NCI-H2107 treated with DMSO at 0.1 percent for 48 hours (cell line): ENCODE data around the gene APOB.

Source experiments
- DNase-seq: peaks from one replicate; lab custom pipeline; 2025; ENCODE audit not compliant: unreplicated experiment; lab: John Stamatoyannopoulos, UW

Gene APOB

GRCh38 chr2:21043744-21044532 lies at the start of gene APOB:
Gene APOB, minus strand, starts transcription at chr2:21044073. Its CDS starts 128 bp downstream, at chr2:21043945.
- DNase-seq: no peak

GRCh38 chr2:21092308-21092869 lies 48.5 kb upstream of the APOB start:
- no peak for DNase-seq

- no peak for DNase-seq
Observed at GRCh38 chr2:21084401-21084800, 40.5 kb upstream of the APOB start.

GRCh38 chr2:21083482-21083881 lies 39.6 kb upstream of the APOB start:
- no peak for DNase-seq

- no peak for DNase-seq
Observed at GRCh38 chr2:21078296-21078695, 34.4 kb upstream of the APOB start.

GRCh38 chr2:21072477-21073242 lies 28.8 kb upstream of the APOB start:
- DNase-seq: no peak

- no peak for DNase-seq
Observed at GRCh38 chr2:21070341-21071257, 26.7 kb upstream of the APOB start.

- no peak for DNase-seq
Observed at GRCh38 chr2:21069746-21070340, 26.0 kb upstream of the APOB start.

GRCh38 chr2:21067859-21068537 lies 24.1 kb upstream of the APOB start:
- no peak for DNase-seq

- DNase-seq: no peak
Observed at GRCh38 chr2:21067125-21067524, 23.3 kb upstream of the APOB start.

GRCh38 chr2:21059885-21060610 lies 16.2 kb upstream of the APOB start:
- no peak for DNase-seq

- no peak for DNase-seq
Observed at GRCh38 chr2:21057097-21057496, 13.2 kb upstream of the APOB start.

- no peak for DNase-seq
Observed at GRCh38 chr2:21055879-21056790, 12.3 kb upstream of the APOB start.

- DNase-seq: no peak
Observed at GRCh38 chr2:21055451-21055850, 11.6 kb upstream of the APOB start.

- DNase-seq: no peak
Observed at GRCh38 chr2:21054011-21054410, 10.1 kb upstream of the APOB start.

GRCh38 chr2:21052044-21052443 lies 8.2 kb upstream of the APOB start:
- DNase-seq: no peak

- DNase-seq: no peak
Observed at GRCh38 chr2:21050164-21050563, 6.3 kb upstream of the APOB start.
